Peyer's patch (tissue), 4 donors: ENCODE results near the gene MIOX.
A peak's percentile ranks its signal among the peaks of the same experiment; 100 is the strongest.

Experiments
- CTCF ChIP-seq, 6 experiments: fragments of 450-650 bp in 4 of 6; fragments of 200-600 bp in 2 of 6; sonication (generic) in 1 of 6; IDR thresholded peaks; one replicate each; pipeline ENCODE4 v1.5.1; 2017 to 2019; ENCODE audit warnings: antibody characterized with exemption in 6 of 6, mild to moderate bottlenecking in 3 of 6, moderate library complexity in 1 of 6
- POLR2A ChIP-seq, 2 donors: fragments of 450-650 bp; IDR thresholded peaks; one replicate each; pipeline ENCODE4 v1.5.1; 2017; ENCODE audit warnings: antibody characterized with exemption in 2 of 2, mild to moderate bottlenecking in 2 of 2, moderate library complexity in 2 of 2

DNA sequence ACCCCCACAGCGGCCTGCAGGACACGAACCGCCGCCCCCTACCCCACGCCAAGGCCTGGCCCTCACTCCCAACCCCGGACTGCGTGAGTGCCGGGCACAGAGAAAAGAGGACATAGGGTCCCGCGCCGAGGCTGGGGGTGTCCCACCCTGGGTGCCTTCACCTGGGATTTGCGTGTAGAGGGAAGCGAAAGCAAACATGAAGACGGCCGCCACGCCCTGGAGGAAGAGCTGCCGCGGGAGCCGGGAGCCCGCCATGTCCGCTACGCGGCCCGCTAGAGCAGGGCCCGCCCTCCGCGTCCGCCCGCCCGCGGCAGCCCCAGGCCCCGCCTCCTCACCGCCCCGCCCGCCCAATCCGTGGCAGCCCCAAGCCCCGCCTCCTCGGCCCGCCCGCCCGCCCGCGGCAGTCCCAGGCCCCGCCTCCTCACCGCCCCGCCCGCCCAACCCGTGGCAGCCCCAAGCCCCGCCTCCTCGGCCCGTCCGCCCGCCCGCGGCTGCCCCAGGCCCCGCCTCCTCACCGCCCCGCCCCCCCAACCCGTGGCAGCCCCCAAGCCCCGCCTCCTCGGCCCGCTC, 20.8 kb downstream of the MIOX start, which contains the start of gene LMF2:
- TF ChIP-seq CTCF (IDR thresholded peaks at IDR 0.05) (peak in 2 of 6 experiments; percentile 10 to 13), POLR2A (IDR thresholded peaks at IDR 0.05) (peak; percentile 47 to 56)
